ENCODE data around the gene KIT. TPM values are rescaled to one million over a fixed set of nuclear protein-coding genes. Genes with fewer than 3 reads are reported as not detected.

Gene KIT
- 10 to 100 TPM in 1 of 2 donors, 1 to 10 TPM in 1; 9.6 to 10.9 TPM for total RNA-seq
- 10 to 100 TPM; 62.7 to 88.2 (median 72.9) TPM for polyA plus RNA-seq (ENCODE audit: insufficient read length in 6 of 6)
- long read RNA-seq, donor 1, full-length matches to known transcripts: 12 of 40 reads
- long read RNA-seq, donor 1, partial matches to known transcripts: 28 of 40 reads
- long read RNA-seq, donor 1, other reads (novel, unspliced or antisense): 0 of 40 reads
- long read RNA-seq, donor 2, full-length matches to known transcripts: 14 of 20 reads
- long read RNA-seq, donor 2, partial matches to known transcripts: 6 of 20 reads
- long read RNA-seq, donor 2, other reads (novel, unspliced or antisense): 0 of 20 reads
- long read RNA-seq, donor 3, full-length matches to known transcripts: 5 of 10 reads
- long read RNA-seq, donor 3, partial matches to known transcripts: 0 of 10 reads
- long read RNA-seq, donor 3, other reads (novel, unspliced or antisense): 5 of 10 reads
- long read RNA-seq, donor 4: 0 reads
- long read RNA-seq, donor 5, full-length matches to known transcripts: 12 of 22 reads
- long read RNA-seq, donor 5, partial matches to known transcripts: 10 of 22 reads
- long read RNA-seq, donor 5, other reads (novel, unspliced or antisense): 0 of 22 reads
- long read RNA-seq, donor 6, full-length matches to known transcripts: 7 of 13 reads
- long read RNA-seq, donor 6, partial matches to known transcripts: 6 of 13 reads
- long read RNA-seq, donor 6, other reads (novel, unspliced or antisense): 0 of 13 reads
- long read RNA-seq, donor 7, full-length matches to known transcripts: 3 of 20 reads
- long read RNA-seq, donor 7, partial matches to known transcripts: 17 of 20 reads
- long read RNA-seq, donor 7, other reads (novel, unspliced or antisense): 0 of 20 reads
- long read RNA-seq, donor 8, partial matches to known transcripts: 5 of 9 reads
- long read RNA-seq, donor 8, other reads (novel, unspliced or antisense): 0 of 9 reads
- long read RNA-seq, donor 9: 0 reads
- long read RNA-seq, donor 10: 0 reads
- long read RNA-seq, donor 11, full-length matches to known transcripts: 3 of 10 reads
- long read RNA-seq, donor 11, partial matches to known transcripts: 7 of 10 reads
- long read RNA-seq, donor 11, other reads (novel, unspliced or antisense): 0 of 10 reads
- long read RNA-seq, donor 12, partial matches to known transcripts: 8 of 13 reads
- long read RNA-seq, donor 12, other reads (novel, unspliced or antisense): 0 of 13 reads

DNA sequence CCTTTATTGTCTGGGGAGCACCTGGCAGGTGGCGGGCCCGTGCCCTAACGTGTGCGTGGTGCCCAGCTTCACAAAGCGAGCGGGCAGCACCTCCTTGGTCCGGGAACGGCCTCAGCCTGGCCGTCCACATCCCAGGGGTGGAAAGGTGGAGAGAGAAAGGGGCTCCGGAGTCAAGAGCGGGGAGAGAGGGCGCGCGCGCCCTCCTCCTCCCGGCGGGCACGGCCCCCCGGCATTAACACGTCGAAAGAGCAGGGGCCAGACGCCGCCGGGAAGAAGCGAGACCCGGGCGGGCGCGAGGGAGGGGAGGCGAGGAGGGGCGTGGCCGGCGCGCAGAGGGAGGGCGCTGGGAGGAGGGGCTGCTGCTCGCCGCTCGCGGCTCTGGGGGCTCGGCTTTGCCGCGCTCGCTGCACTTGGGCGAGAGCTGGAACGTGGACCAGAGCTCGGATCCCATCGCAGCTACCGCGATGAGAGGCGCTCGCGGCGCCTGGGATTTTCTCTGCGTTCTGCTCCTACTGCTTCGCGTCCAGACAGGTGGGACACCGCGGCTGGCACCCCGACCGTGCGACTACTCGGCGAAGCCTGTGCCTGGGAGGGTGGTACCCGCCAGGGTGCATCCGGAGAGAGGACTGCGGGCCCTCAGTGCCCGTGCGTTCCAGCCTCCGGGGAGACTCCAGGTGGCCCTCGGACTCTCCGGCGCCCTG is at the start of gene KIT:
KIT (plus strand) TSS at position 407 of the 701 bp plus-strand sequence; CDS start at position 465, 58 bp downstream.
- no peaks in the 10 kb centered on the region for H3K9me3 ChIP-seq

DNA sequence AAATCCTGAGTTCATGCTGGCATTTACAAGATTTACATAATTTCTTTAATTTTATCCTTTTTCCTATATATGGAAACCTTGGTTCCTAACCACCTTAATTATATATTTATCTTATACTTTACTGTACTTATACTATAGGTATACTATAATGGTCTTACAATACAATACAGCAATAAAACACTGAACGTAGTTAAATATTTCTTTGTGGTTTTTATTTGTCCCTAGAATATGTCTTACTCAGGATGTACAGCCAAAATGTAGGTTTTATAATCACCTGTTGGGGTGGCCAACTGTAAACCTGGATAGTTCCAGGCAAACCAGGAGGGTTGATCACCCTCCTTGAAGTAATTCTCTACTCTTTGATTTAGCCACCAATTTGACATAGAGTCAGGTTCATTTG is 48.4 kb upstream of the KIT start:
- Histone ChIP-seq H3K27ac (no peak overlapping the region), H3K27me3 (no peaks in the 10 kb centered on the region), H3K4me3 (no peak overlapping the region), H3K4me1 (peaks cover 0 to 4% of the 10 kb centered on the region in 2 donors), H3K36me3 (no peaks in the 10 kb centered on the region), H3K9me3 (peaks cover 0 to 4% of the 10 kb centered on the region in 2 donors)
- TF ChIP-seq, protein P1, sequence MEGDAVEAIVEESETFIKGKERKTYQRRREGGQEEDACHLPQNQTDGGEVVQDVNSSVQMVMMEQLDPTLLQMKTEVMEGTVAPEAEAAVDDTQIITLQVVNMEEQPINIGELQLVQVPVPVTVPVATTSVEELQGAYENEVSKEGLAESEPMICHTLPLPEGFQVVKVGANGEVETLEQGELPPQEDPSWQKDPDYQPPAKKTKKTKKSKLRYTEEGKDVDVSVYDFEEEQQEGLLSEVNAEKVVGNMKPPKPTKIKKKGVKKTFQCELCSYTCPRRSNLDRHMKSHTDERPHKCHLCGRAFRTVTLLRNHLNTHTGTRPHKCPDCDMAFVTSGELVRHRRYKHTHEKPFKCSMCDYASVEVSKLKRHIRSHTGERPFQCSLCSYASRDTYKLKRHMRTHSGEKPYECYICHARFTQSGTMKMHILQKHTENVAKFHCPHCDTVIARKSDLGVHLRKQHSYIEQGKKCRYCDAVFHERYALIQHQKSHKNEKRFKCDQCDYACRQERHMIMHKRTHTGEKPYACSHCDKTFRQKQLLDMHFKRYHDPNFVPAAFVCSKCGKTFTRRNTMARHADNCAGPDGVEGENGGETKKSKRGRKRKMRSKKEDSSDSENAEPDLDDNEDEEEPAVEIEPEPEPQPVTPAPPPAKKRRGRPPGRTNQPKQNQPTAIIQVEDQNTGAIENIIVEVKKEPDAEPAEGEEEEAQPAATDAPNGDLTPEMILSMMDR (IDR thresholded peaks at IDR 0.05): no peak
- no peak for ATAC-seq
- intact Hi-C loops (cut with DNase I): no loop called here
- DNase-seq: no peak

More for the DNA sequence above, at the start of gene KIT:
- Histone ChIP-seq H3K36me3 (no peaks in the 10 kb centered on the region), H3K4me3 (peak within 1 kb of the TSS; percentile 38 to 52), H3K4me1 (peaks cover 6 to 34% of the 10 kb centered on the region in 2 donors), H3K27ac (peak within 1 kb of the TSS; percentile 1 to 33), H3K27me3 (peaks cover 23 to 43% of the 10 kb centered on the region in 2 donors)
- intact Hi-C loops (cut with DNase I): no loop called here
- TF ChIP-seq, protein P1 (IDR thresholded peaks at IDR 0.05): no peak
- peak; percentile 79 for ATAC-seq
- peak; percentile 37 to 83 (median 62) for DNase-seq

DNA sequence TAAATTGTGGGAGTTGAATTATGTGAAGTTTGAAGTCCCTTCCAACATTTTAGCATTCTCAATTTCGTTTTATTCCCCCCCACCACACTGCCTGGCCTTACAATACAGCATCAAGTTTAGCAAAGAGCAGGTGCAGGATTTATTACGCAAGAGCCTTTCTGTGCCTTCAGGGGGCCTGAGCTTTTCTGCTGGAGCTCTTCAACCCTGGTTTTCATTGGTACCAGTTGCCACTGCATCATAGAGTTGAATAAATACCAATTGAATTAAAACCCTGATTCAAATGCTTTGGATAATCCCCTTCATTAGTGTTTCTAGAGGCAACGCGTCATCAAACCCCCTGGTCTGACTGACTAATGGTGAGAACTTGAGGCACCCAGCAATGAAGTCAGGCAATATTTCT is 43.6 kb upstream of the KIT start:
- H3K27ac ChIP-seq: no peak overlapping the region
- DNase-seq: no peak
- H3K4me1 ChIP-seq: no peaks in the 10 kb centered on the region
- no peaks in the 10 kb centered on the region for H3K36me3 ChIP-seq
- intact Hi-C loops (cut with DNase I): no loop called here
- ATAC-seq: no peak
- TF ChIP-seq, protein P1 (IDR thresholded peaks at IDR 0.05): no peak
- H3K9me3 ChIP-seq: no peaks in the 10 kb centered on the region
- H3K4me3 ChIP-seq: no peak overlapping the region
- no peaks in the 10 kb centered on the region for H3K27me3 ChIP-seq

DNA sequence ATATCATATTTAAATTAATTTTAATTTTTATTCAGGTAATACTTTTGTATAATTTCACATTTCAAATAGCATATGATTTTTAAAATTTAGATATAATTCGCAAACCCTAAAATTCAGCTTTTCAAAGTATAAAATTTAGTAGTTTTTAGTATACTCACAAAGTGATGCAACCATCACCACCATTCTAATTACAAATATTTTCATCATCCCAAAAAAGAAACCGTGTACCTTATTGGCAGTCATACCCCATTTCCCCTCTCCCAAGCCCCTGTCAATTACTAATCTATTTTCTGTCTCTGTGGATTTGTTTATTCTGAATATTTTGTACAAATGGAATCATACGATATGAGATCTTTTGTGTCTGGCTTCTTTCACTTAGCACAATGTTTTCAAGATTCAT is 37.0 kb upstream of the KIT start:
- DNase-seq: no peak
- TF ChIP-seq, protein P1 (IDR thresholded peaks at IDR 0.05): no peak
- Histone ChIP-seq H3K9me3 (no peaks in the 10 kb centered on the region), H3K27me3 (no peaks in the 10 kb centered on the region), H3K27ac (no peak overlapping the region), H3K4me3 (no peak overlapping the region), H3K4me1 (no peaks in the 10 kb centered on the region), H3K36me3 (no peaks in the 10 kb centered on the region)
- no peak for ATAC-seq
- intact Hi-C loops (cut with DNase I): no loop called here
